OCI-LY7 (cell line): Measurements from ENCODE around the gene FOXP1.

Source experiments
- CTCF ChIP-seq: fragments of 200-600 bp; sonication (generic); conservative IDR thresholded peaks from 2 replicates; pipeline ENCODE4 v1.5.1; 2014; ENCODE audit warnings: mild to moderate bottlenecking, antibody characterized with exemption, low read length, moderate library complexity, mixed read lengths
- EZH2phosphoT487 ChIP-seq: fragments of 200-600 bp; sonication (generic); IDR thresholded peaks from 2 replicates; pipeline ENCODE4 v1.6.1; 2018; ENCODE audit warnings: low read depth, borderline replicate concordance, mild to moderate bottlenecking, mixed run types, antibody characterized with exemption, low read length, moderate library complexity, mixed read lengths

- TF ChIP-seq CTCF (no peak), EZH2phosphoT487 (no peak)
Measured at GRCh38 chr3:71016178-71016845, 567.2 kb downstream of the FOXP1 start.
